ENCODE results near the gene SLC13A5.

GRCh38 chr17:6674586-6674985, 38.6 kb downstream of the SLC13A5 start:
- TF ChIP-seq, protein P1, sequence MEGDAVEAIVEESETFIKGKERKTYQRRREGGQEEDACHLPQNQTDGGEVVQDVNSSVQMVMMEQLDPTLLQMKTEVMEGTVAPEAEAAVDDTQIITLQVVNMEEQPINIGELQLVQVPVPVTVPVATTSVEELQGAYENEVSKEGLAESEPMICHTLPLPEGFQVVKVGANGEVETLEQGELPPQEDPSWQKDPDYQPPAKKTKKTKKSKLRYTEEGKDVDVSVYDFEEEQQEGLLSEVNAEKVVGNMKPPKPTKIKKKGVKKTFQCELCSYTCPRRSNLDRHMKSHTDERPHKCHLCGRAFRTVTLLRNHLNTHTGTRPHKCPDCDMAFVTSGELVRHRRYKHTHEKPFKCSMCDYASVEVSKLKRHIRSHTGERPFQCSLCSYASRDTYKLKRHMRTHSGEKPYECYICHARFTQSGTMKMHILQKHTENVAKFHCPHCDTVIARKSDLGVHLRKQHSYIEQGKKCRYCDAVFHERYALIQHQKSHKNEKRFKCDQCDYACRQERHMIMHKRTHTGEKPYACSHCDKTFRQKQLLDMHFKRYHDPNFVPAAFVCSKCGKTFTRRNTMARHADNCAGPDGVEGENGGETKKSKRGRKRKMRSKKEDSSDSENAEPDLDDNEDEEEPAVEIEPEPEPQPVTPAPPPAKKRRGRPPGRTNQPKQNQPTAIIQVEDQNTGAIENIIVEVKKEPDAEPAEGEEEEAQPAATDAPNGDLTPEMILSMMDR (conservative IDR thresholded peaks at IDR 0.05) = no peak
- TF ChIP-seq EZH2 (IDR thresholded peaks at IDR 0.05; ENCODE audit: low read depth) = no peak
